ENCODE measurements around the gene ITFG2. TPM values are rescaled to one million over a fixed set of nuclear protein-coding genes. Genes with fewer than 3 reads are reported as not detected.

Gene ITFG2
- total RNA-seq, 1 experiment from 2014 or later: 23.9 TPM

GRCh38 chr12:2793561-2793960 is 18.9 kb upstream of the ITFG2 start:
- peaks cover 26% of the 10 kb centered on the region for H3K36me3 Mint-ChIP-seq
- peaks cover 36% of the 10 kb centered on the region for H3K4me1 Mint-ChIP-seq
- 0 out of 2 replicates have a peak, but pooled peaks cover 2% of the 10 kb centered on the region for H3K27me3 Mint-ChIP-seq (ENCODE audit: low read depth)
- ChIA-PET POLR2A (interaction anchor here (1.3 kb wide), 1 partner anchor 41 kb away, joined by 5 read pairs; no protein-coding TSS in a partner anchor), CTCF (interaction anchor here (1.1 to 3.4 kb wide), 5 partner anchors 10 to 279 kb away, joined by 3 to 31 read pairs (median 5); no protein-coding TSS in a partner anchor)
- no peak overlapping the region for H3K27ac Mint-ChIP-seq
- no peaks in the 10 kb centered on the region for H3K9me3 Mint-ChIP-seq
- DNase-seq (ENCODE audit: low spot score) (no peak), ATAC-seq (no peak)
- H3K4me3 Mint-ChIP-seq: peak overlapping the region; percentile 72
- TF ChIP-seq GRHL2 (CRISPR knock-in tag; IDR thresholded peaks at IDR 0.05; ENCODE audit: insufficient replicate concordance, severe bottlenecking) (no peak), RELA (CRISPR knock-in tag; IDR thresholded peaks at IDR 0.05; ENCODE audit: borderline replicate concordance) (no peak), AFF4 (CRISPR knock-in tag; IDR thresholded peaks at IDR 0.05; ENCODE audit: borderline replicate concordance) (no peak), IRF2 (CRISPR knock-in tag; IDR thresholded peaks at IDR 0.05; ENCODE audit: borderline replicate concordance, low read depth) (no peak), ATF1 (CRISPR knock-in tag; IDR thresholded peaks at IDR 0.05) (no peak)

GRCh38 chr12:2794191-2794735 is 18.2 kb upstream of the ITFG2 start:
- H3K27ac Mint-ChIP-seq: no peak overlapping the region
- CTCF ChIA-PET: interaction anchor here (0.6 to 3.4 kb wide), 7 partner anchors 11 to 418 kb away, joined by 3 to 31 read pairs (median 4); no protein-coding TSS in a partner anchor
- no peaks in the 10 kb centered on the region for H3K9me3 Mint-ChIP-seq
- peak; percentile 34 for ATAC-seq
- H3K36me3 Mint-ChIP-seq: peaks cover 33% of the 10 kb centered on the region
- POLR2A ChIA-PET: interaction anchor here (0.8 to 1.3 kb wide), 4 partner anchors 11 to 111 kb away, joined by 3 to 5 read pairs (median 4); no protein-coding TSS in a partner anchor
- H3K4me3 Mint-ChIP-seq: peak overlapping the region; percentile 72
- H3K4me1 Mint-ChIP-seq: peaks cover 36% of the 10 kb centered on the region
- no peak for DNase-seq (ENCODE audit: low spot score)
- no peaks in the 10 kb centered on the region for H3K27me3 Mint-ChIP-seq (ENCODE audit: low read depth)
- no peak for TF ChIP-seq ZNF121 (CRISPR knock-in tag; IDR thresholded peaks at IDR 0.05)
- peak; percentile 20; the same call in 1 of the 2 replicates for TF ChIP-seq MAX (CRISPR knock-in tag; IDR thresholded peaks at IDR 0.05)
- no peak for TF ChIP-seq E2F4 (CRISPR knock-in tag; IDR thresholded peaks at IDR 0.05; ENCODE audit: borderline replicate concordance, low read depth)
- TF ChIP-seq SOX15 (CRISPR knock-in tag; IDR thresholded peaks at IDR 0.05): no peak
- no peak for TF ChIP-seq NR2C2 (CRISPR knock-in tag; IDR thresholded peaks at IDR 0.05)
- no peak for TF ChIP-seq NFYB (CRISPR knock-in tag; conservative IDR thresholded peaks at IDR 0.05; ENCODE audit: low read depth)
- no peak for TF ChIP-seq GTF2I (CRISPR knock-in tag; conservative IDR thresholded peaks at IDR 0.05)
- TF ChIP-seq MYBL2 (CRISPR knock-in tag; IDR thresholded peaks at IDR 0.05): no peak
- no peak for TF ChIP-seq ETV6 (CRISPR knock-in tag; IDR thresholded peaks at IDR 0.05)
- TF ChIP-seq TEAD4 (CRISPR knock-in tag; IDR thresholded peaks at IDR 0.05): no peak
- TF ChIP-seq ZNF423 (CRISPR knock-in tag; IDR thresholded peaks at IDR 0.05): no peak
- 0 out of 2 replicates have a peak, but pooled peaks have one; percentile 44 for TF ChIP-seq ZNF232 (CRISPR knock-in tag; IDR thresholded peaks at IDR 0.05)
- TF ChIP-seq OVOL2 (CRISPR knock-in tag; IDR thresholded peaks at IDR 0.05; ENCODE audit: borderline replicate concordance): no peak
- peak; percentile 5 for TF ChIP-seq HMGXB4 (CRISPR knock-in tag; IDR thresholded peaks at IDR 0.05)
- no peak for TF ChIP-seq ZBTB21 (CRISPR knock-in tag; IDR thresholded peaks at IDR 0.05; ENCODE audit: borderline replicate concordance)
- TF ChIP-seq RORB (CRISPR knock-in tag; IDR thresholded peaks at IDR 0.05): no peak
- no peak for TF ChIP-seq CDX4 (CRISPR knock-in tag; IDR thresholded peaks at IDR 0.05; ENCODE audit: borderline replicate concordance)
- TF ChIP-seq ESRRA (CRISPR knock-in tag; IDR thresholded peaks at IDR 0.05; ENCODE audit: borderline replicate concordance): no peak
- TF ChIP-seq CBFB (CRISPR knock-in tag; IDR thresholded peaks at IDR 0.05; ENCODE audit: low read depth): no peak
- no peak for TF ChIP-seq ZNF396 (CRISPR knock-in tag; IDR thresholded peaks at IDR 0.05; ENCODE audit: borderline replicate concordance)
- no peak for TF ChIP-seq PREB (CRISPR knock-in tag; IDR thresholded peaks at IDR 0.05; ENCODE audit: borderline replicate concordance)
- peak; percentile 57; the same call in 1 of the 2 replicates for TF ChIP-seq SMAD3 (CRISPR knock-in tag; IDR thresholded peaks at IDR 0.05; ENCODE audit: borderline replicate concordance)

All from WTC11 (cell line).